Measurements from ENCODE around the gene FAM217B.

FAM217B gene

DNA sequence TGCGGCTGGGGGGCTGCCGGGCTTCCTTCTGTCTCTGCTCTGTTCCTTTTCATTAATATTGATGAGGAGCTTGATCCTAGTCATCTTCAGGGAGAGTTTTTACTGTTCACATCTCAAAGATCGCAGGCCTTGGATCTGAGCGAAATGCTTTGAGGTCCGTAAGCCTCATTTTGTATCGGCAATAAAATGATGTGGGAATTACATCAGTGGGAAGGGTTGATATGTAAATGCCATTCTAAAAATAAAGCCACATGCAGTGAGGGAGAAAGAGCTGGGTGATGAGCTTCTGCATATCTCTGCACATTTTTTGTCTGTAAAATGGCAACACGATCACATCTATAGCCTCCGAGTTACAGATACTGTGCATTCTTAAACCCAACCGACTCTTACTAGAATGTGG lies 42.9 kb downstream of the FAM217B start:
- no peak for DNase-seq

DNA sequence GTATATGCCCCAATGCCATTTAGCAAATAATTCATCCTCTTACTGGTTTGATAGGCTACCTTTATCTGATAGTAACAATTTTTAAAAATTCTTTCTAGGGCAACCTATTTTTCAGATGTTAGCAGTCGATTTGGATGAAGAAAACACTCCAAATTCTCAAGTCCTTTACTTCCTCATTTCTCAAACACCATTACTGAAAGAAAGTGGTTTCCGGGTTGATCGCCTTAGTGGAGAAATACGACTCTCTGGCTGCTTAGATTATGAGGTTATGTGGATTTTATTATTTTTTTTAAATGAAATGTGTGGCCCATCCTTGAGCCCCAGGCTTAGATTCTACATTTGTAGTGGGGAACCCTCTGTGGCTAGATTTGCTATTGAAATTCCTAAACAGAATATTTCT lies 44.4 kb downstream of the FAM217B start:
- DNase-seq: no peak

DNA sequence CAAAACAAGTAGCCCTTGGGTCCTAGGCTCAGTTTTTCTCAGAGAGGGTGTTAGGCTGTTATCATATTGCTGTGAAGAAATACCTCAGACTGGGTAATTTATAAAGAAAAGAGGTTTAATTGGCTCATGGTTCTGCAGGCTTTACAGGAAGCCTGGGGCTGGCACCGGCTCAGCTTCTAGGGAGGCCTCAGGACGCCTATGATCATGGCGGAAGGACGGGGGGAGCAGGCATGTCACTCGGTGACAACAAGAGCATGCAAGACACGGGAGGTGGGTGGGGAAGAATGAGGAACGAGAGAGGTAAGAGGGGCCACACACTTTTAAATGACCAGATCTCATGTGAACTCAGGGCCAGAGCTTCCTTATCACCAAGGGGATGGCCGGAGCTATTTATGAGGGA lies 45.0 kb downstream of the FAM217B start:
- no peak for DNase-seq

DNA sequence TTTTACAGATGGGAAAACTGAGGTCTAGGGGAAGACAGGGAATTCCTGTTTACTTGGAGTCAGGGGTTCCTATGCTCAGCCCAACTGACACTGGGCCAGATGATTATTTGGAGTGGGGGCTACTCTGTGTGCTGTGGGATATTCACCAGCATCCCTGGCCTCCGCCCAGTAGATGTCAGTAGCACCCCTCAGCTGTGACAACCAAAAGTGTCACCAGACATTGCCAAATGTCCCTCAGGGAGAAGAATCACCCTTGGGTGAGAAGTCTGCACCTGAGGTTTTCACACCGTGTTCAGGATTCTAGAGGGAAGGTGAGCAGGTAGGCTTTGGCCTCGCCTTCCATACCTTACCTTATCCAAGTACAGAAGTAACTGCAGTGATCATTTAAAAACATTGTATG lies 45.7 kb downstream of the FAM217B start:
- no peak for DNase-seq

DNA sequence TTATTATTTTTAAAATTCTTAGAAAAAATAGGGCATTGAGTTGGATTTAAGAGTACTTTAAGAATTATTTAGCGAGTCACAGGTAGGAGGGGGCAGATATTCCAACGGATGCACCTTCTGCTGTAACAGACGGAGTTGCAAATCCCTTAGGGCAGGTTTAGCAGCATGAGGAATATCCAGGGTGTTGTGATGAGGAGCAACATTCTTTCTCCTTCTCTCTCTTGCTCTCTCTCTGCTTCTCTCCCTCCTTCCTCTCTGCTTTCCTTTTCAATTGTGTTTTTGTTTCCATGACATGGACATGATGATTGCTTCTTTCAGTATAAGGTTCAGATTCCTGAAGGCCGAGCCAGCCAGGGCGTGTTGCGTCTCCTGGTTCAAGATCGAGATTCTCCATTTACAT lies 46.9 kb downstream of the FAM217B start:
- DNase-seq: no peak

DNA sequence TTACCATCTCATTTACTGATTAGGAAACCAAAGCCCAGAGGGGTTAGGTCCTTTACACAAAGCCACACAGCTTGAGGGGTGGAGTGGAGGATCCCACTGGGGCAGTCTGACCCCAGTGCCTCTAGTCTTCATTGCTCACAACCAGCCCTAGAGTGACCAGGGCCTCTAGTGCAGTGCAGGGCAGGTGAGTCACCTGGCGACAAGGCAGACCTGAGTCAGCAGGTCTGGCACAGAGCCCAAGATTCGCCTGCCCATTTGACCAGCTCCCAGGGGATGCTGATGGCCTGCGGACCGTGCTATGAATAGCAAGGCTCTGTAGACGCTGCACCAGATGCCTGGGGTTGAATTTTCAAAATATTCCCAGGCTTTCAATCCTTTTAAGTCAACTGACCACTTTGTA lies 48.0 kb downstream of the FAM217B start:
- DNase-seq: no peak

DNA sequence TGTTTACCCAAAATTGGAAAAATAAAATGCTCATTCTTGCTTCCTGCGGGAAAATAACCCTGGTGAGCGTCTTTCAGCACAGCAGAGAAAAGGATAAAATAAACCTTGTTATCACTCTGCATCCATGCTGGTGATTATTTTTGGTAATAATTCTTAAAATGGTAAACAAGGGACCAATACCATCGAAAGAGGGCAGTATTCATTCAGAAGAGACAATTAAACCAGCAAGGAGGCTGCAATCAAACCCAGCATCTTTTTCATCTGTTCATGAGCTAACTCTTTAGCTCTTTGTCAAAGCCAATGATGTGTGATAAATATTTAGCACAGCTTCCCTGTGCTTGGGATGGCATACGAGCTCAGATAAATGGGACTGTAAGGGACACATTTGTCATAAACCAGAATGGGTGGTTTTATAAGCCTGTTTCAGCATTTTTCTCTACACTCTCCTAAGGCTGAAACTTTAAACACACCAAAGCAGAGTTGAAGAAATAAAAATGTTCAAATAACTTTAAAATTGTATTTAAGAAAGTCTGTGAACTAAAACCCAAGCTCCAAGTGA lies 52.4 kb downstream of the FAM217B start:
- DNase-seq: no peak

DNA sequence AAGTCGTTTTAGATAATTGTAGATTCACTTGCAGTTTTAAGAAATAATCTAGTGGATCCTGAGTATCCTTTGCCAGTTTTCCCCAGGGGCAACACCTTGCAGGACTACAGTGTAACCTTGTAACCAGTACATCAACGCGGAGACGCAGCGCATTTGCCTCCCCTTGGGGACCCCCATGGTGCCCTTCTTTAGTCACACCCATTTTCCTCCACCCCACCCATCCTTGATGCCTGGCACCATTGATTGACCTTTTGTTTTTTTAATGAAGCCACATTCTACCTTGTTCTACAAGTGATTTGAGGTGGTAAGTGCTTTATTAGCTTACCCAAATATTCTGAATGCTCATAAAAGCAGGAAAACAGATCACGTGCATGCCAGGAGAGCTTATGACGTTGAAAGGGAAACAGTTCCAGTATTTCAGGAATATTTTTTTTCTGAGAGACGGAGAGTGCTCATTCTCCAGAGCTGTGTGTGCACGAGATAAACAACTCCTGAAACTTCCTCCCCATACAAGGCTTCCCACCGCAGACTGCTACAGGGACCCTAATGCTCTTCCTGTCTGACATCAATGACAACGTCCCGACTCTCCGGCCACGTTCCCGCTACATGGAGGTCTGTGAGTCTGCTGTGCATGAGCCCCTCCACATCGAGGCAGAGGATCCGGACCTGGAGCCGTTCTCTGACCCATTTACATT lies 53.7 kb downstream of the FAM217B start:
- DNase-seq: no peak

DNA sequence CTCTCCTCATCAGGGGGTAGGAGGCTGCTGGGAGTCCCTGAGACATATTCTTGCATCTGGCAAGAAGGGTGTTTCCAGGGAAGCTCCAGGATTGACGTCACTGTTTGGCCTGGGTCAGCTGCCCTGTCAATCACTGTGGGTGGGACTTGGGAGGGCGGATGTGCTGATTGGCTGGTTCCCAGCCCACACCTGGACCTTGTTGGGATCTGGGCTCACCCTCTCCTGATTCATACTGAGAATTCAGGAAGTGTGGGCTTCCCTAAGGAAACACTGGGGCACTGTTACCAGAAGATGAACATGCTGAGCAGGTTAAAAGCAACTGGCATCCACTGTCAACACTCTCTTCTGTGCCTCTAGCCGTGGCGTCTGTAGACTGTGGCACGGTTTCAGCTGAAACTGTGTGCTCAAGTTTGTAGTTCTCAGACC lies 54.5 kb downstream of the FAM217B start:
- no peak for DNase-seq

DNA sequence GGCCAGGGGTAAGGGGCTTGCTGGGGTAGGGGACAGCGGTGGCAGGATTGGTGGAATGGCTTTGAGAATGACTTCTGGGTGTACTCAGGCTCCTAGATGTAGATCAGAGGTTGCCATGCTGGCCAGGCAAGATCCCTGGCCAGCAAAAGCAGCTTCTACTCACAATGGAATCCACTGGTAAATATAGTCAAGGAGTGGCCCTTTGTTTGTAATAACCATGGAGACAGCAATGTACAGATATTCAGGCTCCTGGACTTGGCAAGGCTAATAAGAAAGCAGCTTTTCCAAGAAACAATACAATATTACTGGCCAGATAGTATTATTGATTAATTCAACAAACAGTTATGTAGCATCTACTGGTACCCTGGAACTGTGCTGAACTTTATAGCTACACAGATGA lies 55.9 kb downstream of the FAM217B start:
- DNase-seq: no peak

DNA sequence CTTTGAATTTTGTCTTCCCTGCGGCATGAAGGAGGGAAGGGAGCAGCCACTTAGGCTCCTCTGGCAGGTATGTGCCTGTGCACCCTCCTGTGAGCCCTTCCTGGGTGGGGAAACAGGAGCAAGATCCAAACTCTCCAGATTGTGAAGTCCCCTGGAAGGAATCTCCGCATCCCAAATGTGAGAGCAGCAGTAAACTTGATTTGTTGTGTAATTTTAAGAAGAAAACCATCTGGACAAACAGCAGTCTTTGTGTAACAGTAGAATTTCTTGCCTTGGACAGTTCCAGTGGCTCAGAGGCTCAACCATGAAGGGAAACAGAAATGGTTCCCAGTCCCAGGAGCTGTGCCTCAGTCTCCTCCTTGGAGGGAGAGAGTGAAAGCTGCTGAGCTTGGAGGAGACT lies 57.7 kb downstream of the FAM217B start:
- no peak for DNase-seq
